HEK293T (cell line): ENCODE results near the gene PCTP.

Experiments used
- ARNT ChIP-seq: fragments of 450-650 bp; IDR thresholded peaks from 2 replicates; pipeline ENCODE4 v1.6.1; 2017; ENCODE audit warnings: mild to moderate bottlenecking
- BHLHE40 ChIP-seq: fragments of 450-650 bp; IDR thresholded peaks from 2 replicates; pipeline ENCODE4 v1.6.1; 2016; ENCODE audit warnings: mild to moderate bottlenecking, moderate library complexity, borderline replicate concordance
- ELF4 ChIP-seq: fragments of 450-650 bp; IDR thresholded peaks from 2 replicates; pipeline ENCODE4 v1.6.1; 2017; ENCODE audit warnings: antibody characterized with exemption
- FOXA1 ChIP-seq: fragments of 450-650 bp; IDR thresholded peaks from 2 replicates; pipeline ENCODE4 v1.6.1; 2016; ENCODE audit warnings: mild to moderate bottlenecking
- FOXK2 ChIP-seq: fragments of 450-650 bp; IDR thresholded peaks from 2 replicates; pipeline ENCODE4 v1.6.1; 2016; ENCODE audit warnings: mild to moderate bottlenecking
- FOXM1 ChIP-seq: fragments of 450-650 bp; IDR thresholded peaks from 2 replicates; pipeline ENCODE4 v1.6.1; 2017; ENCODE audit warnings: mild to moderate bottlenecking, borderline replicate concordance
- HDGF ChIP-seq: fragments of 450-650 bp; IDR thresholded peaks from 2 replicates; pipeline ENCODE4 v1.6.1; 2017; ENCODE audit warnings: antibody characterized with exemption, borderline replicate concordance
- L3MBTL2 ChIP-seq: fragments of 450-650 bp; conservative IDR thresholded peaks from 2 replicates; pipeline ENCODE4 v1.6.1; 2016; ENCODE audit warnings: mild to moderate bottlenecking
- LEF1 ChIP-seq: fragments of 450-650 bp; IDR thresholded peaks from 2 replicates; pipeline ENCODE4 v1.6.1; 2017; ENCODE audit warnings: mild to moderate bottlenecking, borderline replicate concordance
- NFRKB ChIP-seq: fragments of 450-650 bp; IDR thresholded peaks from 2 replicates; pipeline ENCODE4 v1.6.1; 2016; ENCODE audit warnings: mild to moderate bottlenecking, moderate library complexity
- SP1 ChIP-seq: fragments of 450-650 bp; IDR thresholded peaks from 2 replicates; pipeline ENCODE4 v1.6.1; 2017
- SUZ12 ChIP-seq: fragments of 450-650 bp; IDR thresholded peaks from 2 replicates; pipeline ENCODE4 v1.6.1; 2016; ENCODE audit warnings: mild to moderate bottlenecking
- ZNF384 ChIP-seq: fragments of 450-650 bp; IDR thresholded peaks from 2 replicates; pipeline ENCODE4 v1.6.1; 2016

- TF ChIP-seq LEF1 (no peak), BHLHE40 (no peak), ARNT (no peak), ELF4 (no peak), FOXK2 (no peak), ZNF384 (no peak), SUZ12 (no peak), HDGF (no peak), SP1 (no peak), FOXM1 (no peak), NFRKB (no peak), FOXA1 (no peak), L3MBTL2 (no peak)
Observed at GRCh38 chr17:55777471-55777971, 26.7 kb downstream of the PCTP start.
